HCT116 (cell line): ENCODE results near the gene SMG9. TPM values are rescaled to one million over a fixed set of nuclear protein-coding genes. Genes with fewer than 3 reads are reported as not detected.

Experiments used
- ATAC-seq: fragments of 200-7000 bp; cut with Tn5 transposase; 2 replicates; pipeline ENCODE4 v1.9.1; 2020; ENCODE audit warnings: mild to moderate bottlenecking, moderate library complexity
- BruUV-seq: library from RNA; stranded (reverse); fragments of 400-500 nt; replicated peaks from 2 replicates; lab custom pipeline; 2021; lab: Mats Ljungman, UMichigan
- CTCF ChIA-PET: fragments of 300-600 bp; sonication (Branson Sonifier 250); formaldehyde crosslinking; loops from one replicate; lab custom pipeline; 2021; ENCODE audit warnings: antibody characterized with exemption; lab: Charles Lee
- POLR2A ChIA-PET: fragments of 300-600, 350-600 bp; sonication (Branson Sonifier 250); formaldehyde crosslinking; loops from one replicate; lab custom pipeline; 2021; ENCODE audit warnings: antibody characterized with exemption; lab: Charles Lee
- RAD21 ChIA-PET, 2 experiments: fragments of 300-600 bp; sonication (Branson Sonifier 250); formaldehyde crosslinking; loops; one replicate each; lab custom pipeline; 2023; ENCODE audit warnings: low total read pairs in 2 of 2; ENCODE audit not compliant: uncharacterized antibody in 2 of 2, unreplicated experiment in 2 of 2, low non-redundant PET in 1 of 2; lab: Charles Lee
- DNase-seq: peaks from one replicate; pipeline ENCODE4 v3.0.0-alpha.2; 2010; ENCODE audit warnings: low read depth, low spot score
- H2AFZ ChIP-seq: fragments of 200-600 bp; shearing (Covaris generic), sonication (generic); 2 replicates; pipeline ENCODE4 v1.6.1; 2017; ENCODE audit warnings: low read depth, mixed run types, mixed read lengths, antibody characterized with exemption, low read length; ENCODE audit not compliant: poor library complexity, severe bottlenecking
- H3K27ac ChIP-seq: 2 replicates; pipeline ENCODE4 v1.5.1; 2012; ENCODE audit warnings: low read depth, low read length
- H3K27me3 ChIP-seq: fragments of 200-600 bp; sonication (generic); 2 replicates; pipeline ENCODE4 v1.6.1; 2016; ENCODE audit warnings: mixed run types, low read length, mixed read lengths; ENCODE audit not compliant: insufficient read depth
- H3K36me3 ChIP-seq, 2 experiments: fragments of 200-500 bp in 1 of 2; fragments of 200-600 bp in 1 of 2; sonication (Bioruptor generic) in 1 of 2; sonication (generic) in 1 of 2; 2 replicates each; pipeline versions ENCODE4 v1.5.1 to v1.6.1; 2014 to 2016; ENCODE audit warnings: low read length in 2 of 2, inconsistent platforms in 1 of 2, mixed read lengths in 1 of 2, mixed run types in 1 of 2; ENCODE audit not compliant: insufficient read depth in 2 of 2, control insufficient read depth in 1 of 2
- H3K4me1 ChIP-seq, 2 experiments: fragments of 200-600 bp in 1 of 2; sonication (generic) in 1 of 2; 2 replicates each; pipeline versions ENCODE4 v1.5.1 to v1.6.1; 2012 to 2017; ENCODE audit warnings: low read length in 2 of 2, inconsistent platforms in 1 of 2, mild to moderate bottlenecking in 1 of 2, mixed read lengths in 1 of 2, mixed run types in 1 of 2, moderate library complexity in 1 of 2; ENCODE audit not compliant: insufficient read depth in 2 of 2, control insufficient read depth in 1 of 2
- H3K4me2 ChIP-seq: fragments of 200-600 bp; sonication (generic); 2 replicates; pipeline ENCODE4 v1.6.1; 2017; ENCODE audit warnings: mixed run types, low read length, mixed read lengths
- H3K4me3 ChIP-seq, 2 experiments: fragments of 200-600 bp in 1 of 2; sonication (generic) in 1 of 2; replicated peaks in 1 of 2; 2 replicates each; pipeline ENCODE4 v1.5.1; 2011 to 2016; ENCODE audit warnings: low read length in 2 of 2, control low read depth in 1 of 2, low read depth in 1 of 2, mild to moderate bottlenecking in 1 of 2, mixed read lengths in 1 of 2, mixed run types in 1 of 2
- H3K79me2 ChIP-seq: fragments of 200-600 bp; sonication (generic); 2 replicates; pipeline ENCODE4 v1.6.1; 2017; ENCODE audit warnings: mild to moderate bottlenecking, mixed run types, low read length, moderate library complexity, mixed read lengths; ENCODE audit not compliant: insufficient read depth
- H3K9ac ChIP-seq: fragments of 200-600 bp; sonication (generic); 2 replicates; pipeline ENCODE4 v1.6.1; 2016; ENCODE audit warnings: low read length, mixed read lengths
- H3K9me2 ChIP-seq: fragments of 200-600 bp; sonication (generic), shearing (Covaris generic); 2 replicates; pipeline ENCODE4 v1.6.1; 2017; ENCODE audit warnings: mixed run types, mild to moderate bottlenecking, moderate library complexity; ENCODE audit not compliant: insufficient read depth
- H3K9me3 ChIP-seq, 2 experiments: fragments of 200-500 bp in 1 of 2; fragments of 200-600 bp in 1 of 2; sonication (Bioruptor generic) in 1 of 2; sonication (generic) in 1 of 2; 2 replicates each; pipeline ENCODE4 v1.6.1; 2014 to 2017; ENCODE audit warnings: low read length in 2 of 2, mixed read lengths in 2 of 2, inconsistent platforms in 1 of 2, low read depth in 1 of 2, mild to moderate bottlenecking in 1 of 2, mixed run types in 1 of 2, moderate library complexity in 1 of 2; ENCODE audit not compliant: control insufficient read depth in 1 of 2, insufficient read depth in 1 of 2
- H4K20me1 ChIP-seq: fragments of 200-600 bp; sonication (generic), shearing (Covaris generic); 2 replicates; pipeline ENCODE4 v1.6.1; 2017; ENCODE audit warnings: mixed run types, mild to moderate bottlenecking, moderate library complexity; ENCODE audit not compliant: insufficient read depth
- ATF3 ChIP-seq: IDR thresholded peaks from 2 replicates; pipeline ENCODE4 v1.6.1; 2012
- CBX3 ChIP-seq: IDR thresholded peaks from 2 replicates; pipeline ENCODE4 v1.6.1; 2012; ENCODE audit warnings: low read depth
- CTCF ChIP-seq, 3 experiments: fragments of 200-600 bp in 1 of 3; sonication (generic) in 1 of 3; IDR thresholded peaks in 2 of 3; conservative IDR thresholded peaks in 1 of 3; 2 replicates each; pipeline ENCODE4 v1.5.1; 2012 to 2017; ENCODE audit warnings: low read depth in 2 of 3, low read length in 2 of 3, antibody characterized with exemption in 1 of 3, borderline replicate concordance in 1 of 3, control low read depth in 1 of 3, mild to moderate bottlenecking in 1 of 3, mixed read lengths in 1 of 3, mixed run types in 1 of 3, moderate library complexity in 1 of 3; ENCODE audit not compliant: insufficient read depth in 1 of 3
- EGR1 ChIP-seq: IDR thresholded peaks from 2 replicates; pipeline ENCODE4 v1.6.1; 2012; ENCODE audit warnings: low read depth
- ELF1 ChIP-seq: IDR thresholded peaks from 2 replicates; pipeline ENCODE4 v1.6.1; 2012; ENCODE audit warnings: low read depth, borderline replicate concordance
- EZH2 ChIP-seq: fragments of 200-600 bp; sonication (generic); IDR thresholded peaks from 2 replicates; pipeline ENCODE4 v1.6.1; 2017; ENCODE audit warnings: antibody characterized with exemption, mixed run types
- FOSL1 ChIP-seq: IDR thresholded peaks from 2 replicates; pipeline ENCODE4 v1.6.1; 2012; ENCODE audit warnings: low read depth
- MAX ChIP-seq: IDR thresholded peaks from 2 replicates; pipeline ENCODE4 v1.6.1; 2012
- POLR2AphosphoS5 ChIP-seq: IDR thresholded peaks from 2 replicates; pipeline ENCODE4 v1.6.1; 2011; ENCODE audit warnings: mild to moderate bottlenecking, low read depth, low read length, moderate library complexity
- RAD21 ChIP-seq: IDR thresholded peaks from 2 replicates; pipeline ENCODE4 v1.6.1; 2012; ENCODE audit warnings: low read depth, mild to moderate bottlenecking
- REST ChIP-seq: IDR thresholded peaks from 2 replicates; pipeline ENCODE4 v1.6.1; 2012; ENCODE audit warnings: low read depth
- SIN3A ChIP-seq: IDR thresholded peaks from 2 replicates; pipeline ENCODE4 v1.6.1; 2012; ENCODE audit warnings: low read depth
- SP1 ChIP-seq: IDR thresholded peaks from 2 replicates; pipeline ENCODE4 v1.6.1; 2012; ENCODE audit warnings: low read depth
- SRF ChIP-seq: IDR thresholded peaks from 2 replicates; pipeline ENCODE4 v1.6.1; 2012; ENCODE audit warnings: low read depth
- TCF7L2 ChIP-seq: IDR thresholded peaks from 2 replicates; pipeline ENCODE4 v1.7.0; 2011; ENCODE audit warnings: borderline replicate concordance, inconsistent platforms; ENCODE audit not compliant: insufficient read depth, insufficient read length; ENCODE audit errors: extremely low read depth
- YY1 ChIP-seq: IDR thresholded peaks from 2 replicates; pipeline ENCODE4 v1.6.1; 2011; ENCODE audit warnings: low read length, low read depth, moderate library complexity, mild to moderate bottlenecking; ENCODE audit not compliant: insufficient replicate concordance; ENCODE audit errors: extremely low read depth
- ZFX ChIP-seq: fragments of 450-650 bp; IDR thresholded peaks from 2 replicates; pipeline ENCODE4 v1.6.1; 2017
- intact Hi-C: fragments of 100-400 bp; cut with micrococcal nuclease; formaldehyde crosslinking; loops from 2 replicates; pipeline ENCODE4 v1.10.0; 2022
- total RNA-seq: library from RNA; stranded (reverse); gene quantifications from one replicate; pipeline ENCODE4 v1.2.1, GENCODE V29; 2021; ENCODE audit not compliant: unreplicated experiment

Gene SMG9
- total RNA-seq, 1 experiment from 2014 or later: 80.2 TPM

- Histone ChIP-seq H3K79me2 (no peaks in the 10 kb centered on the region), H2AFZ (no peak overlapping the region), H3K9me3 (no peaks in the 10 kb centered on the region)
- intact Hi-C loops: no loop called here
- DNase-seq: no peak
- TF ChIP-seq SP1: no peak
- TF ChIP-seq EGR1: no peak
- TF ChIP-seq FOSL1: no peak
- no peak for TF ChIP-seq POLR2AphosphoS5
- TF ChIP-seq CTCF (IDR thresholded peaks at IDR 0.05 in 2 of 3, conservative IDR thresholded peaks at IDR 0.05 in 1 of 3; ENCODE audit: borderline replicate concordance in 1 of 3, insufficient read depth in 1 of 3, low read depth in 2 of 3, low read length in 2 of 3): no peak
- no peak for TF ChIP-seq SIN3A
- TF ChIP-seq MAX: no peak
- no peak for TF ChIP-seq SRF
- TF ChIP-seq EZH2: no peak
- no peak for TF ChIP-seq ELF1
- no peak for TF ChIP-seq RAD21
- no peak for TF ChIP-seq TCF7L2
- TF ChIP-seq YY1: no peak
- no peak for TF ChIP-seq REST
- TF ChIP-seq ZFX: no peak
- no peak for TF ChIP-seq CBX3
- no peak for TF ChIP-seq ATF3
- TF ChIP-seq, all 23 proteins: peak for 0
- Histone ChIP-seq H3K36me3 (no peaks in the 10 kb centered on the region), H3K9me2 (no peaks in the 10 kb centered on the region), H3K9ac (no peak overlapping the region), H3K4me2 (no peak overlapping the region), H3K4me1 (peaks cover 33 to 59% of the 10 kb centered on the region in 2 experiments), H3K27me3 (no peaks in the 10 kb centered on the region), H3K27ac (no peak overlapping the region), H4K20me1 (no peaks in the 10 kb centered on the region), H3K4me3 (no peak overlapping the region)
- ATAC-seq: no peak
- CTCF ChIA-PET: interaction anchor here (1.4 kb wide), 1 partner anchor 15 kb away, joined by 6 read pairs; no protein-coding TSS in a partner anchor
- RAD21 ChIA-PET: no interaction called here
- POLR2A ChIA-PET: interaction anchor here (1.2 to 1.9 kb wide), 2 partner anchors 36 to 37 kb away, joined by 4 to 10 read pairs; partner anchors contain the start of gene PLAUR
- no TSS peak for BruUV-seq
These were observed 49.0 kb downstream of the SMG9 start for GRCh38 chr19:43705729-43706128.
